ENCODE measurements around the gene DEPDC5.

The DEPDC5 gene

GRCh38 chr22:31818481-31819392 is 64.9 kb downstream of the DEPDC5 start:
- DNase-seq = peak; percentile 2

GRCh38 chr22:31820655-31821054 is 66.8 kb downstream of the DEPDC5 start:
- no peak for DNase-seq

- DNase-seq = no peak
These were observed 67.8 kb downstream of the DEPDC5 start for GRCh38 chr22:31821572-31821971.

DNA sequence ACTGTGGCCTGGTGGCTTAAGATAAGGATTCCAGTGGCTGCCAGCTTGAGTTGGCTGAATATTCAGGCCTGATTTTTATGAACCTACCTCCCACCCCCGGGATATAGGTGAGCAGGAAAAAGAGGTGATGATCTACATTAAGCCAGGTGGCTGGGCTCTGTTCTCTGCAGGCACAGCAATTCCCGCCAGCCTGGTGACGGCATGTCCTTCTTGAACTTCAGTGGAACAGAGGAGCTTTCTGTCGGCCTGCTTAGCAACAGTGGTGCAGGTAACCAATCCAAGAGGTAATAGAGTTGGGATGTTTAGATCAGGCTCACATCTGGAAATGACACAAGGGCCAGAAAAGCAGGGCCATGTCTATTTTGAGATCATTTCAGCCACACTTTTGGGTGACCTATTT is 68.7 kb downstream of the DEPDC5 start:
- no peak for DNase-seq

DNA sequence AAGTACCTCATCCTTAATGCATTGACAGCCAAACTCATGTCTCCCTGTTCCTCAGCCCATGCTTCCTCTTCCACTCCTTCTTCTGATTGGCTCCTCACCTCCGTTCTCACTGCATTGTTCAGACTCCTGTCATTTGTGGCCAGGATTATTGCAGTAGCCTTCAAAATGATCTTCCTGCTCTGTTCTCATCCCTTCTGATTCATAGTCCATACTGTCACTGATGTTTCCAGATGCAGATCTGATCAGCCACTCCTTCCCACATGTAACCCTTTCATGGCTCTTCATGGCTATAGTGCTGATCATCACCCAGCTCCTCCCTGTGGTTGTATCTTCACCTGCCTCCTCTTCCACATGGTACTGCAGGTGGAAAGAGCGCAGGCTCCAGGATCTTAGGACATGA is 71.7 kb downstream of the DEPDC5 start:
- DNase-seq = no peak

DNA sequence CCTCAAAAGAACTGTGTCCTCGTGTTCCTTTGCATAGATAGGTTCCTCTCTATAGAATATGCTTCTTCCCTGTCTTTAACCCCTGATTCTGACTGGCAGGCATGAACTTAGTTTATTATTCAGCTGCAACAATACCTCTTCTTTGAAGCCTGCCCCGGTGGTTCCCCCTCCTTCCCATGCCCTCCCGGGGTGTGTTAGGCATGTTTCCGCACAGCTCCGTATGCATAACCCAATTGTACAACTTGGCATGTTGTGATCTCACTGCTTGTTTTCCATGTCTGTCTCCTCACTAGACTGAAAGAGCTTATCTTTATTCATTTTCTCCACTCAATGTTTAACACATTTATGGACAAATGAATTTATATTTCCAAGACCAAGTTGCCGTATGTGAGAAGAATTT is 72.6 kb downstream of the DEPDC5 start:
- DNase-seq = no peak

DNA sequence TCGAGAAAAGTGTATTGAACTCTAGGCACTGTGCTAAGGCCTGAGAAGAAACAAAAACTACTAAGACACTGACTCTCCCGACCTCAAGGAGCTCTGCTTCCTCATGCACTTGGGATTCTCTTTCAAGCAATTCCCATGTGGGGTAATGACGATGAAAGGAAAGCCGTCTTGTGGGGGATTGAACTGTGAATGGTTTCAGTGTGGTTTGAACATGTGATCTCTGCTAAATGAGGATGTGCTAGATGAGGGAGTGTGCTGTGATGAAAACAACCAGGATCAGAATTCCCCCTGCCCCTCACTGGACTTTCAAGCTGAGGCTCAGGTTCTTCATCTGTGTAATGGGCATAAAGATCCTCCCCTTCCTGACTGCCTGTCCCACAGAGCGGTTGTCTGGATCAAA is 74.9 kb downstream of the DEPDC5 start:
- DNase-seq = no peak

- peak; percentile 17 for DNase-seq
These were observed 75.7 kb downstream of the DEPDC5 start for GRCh38 chr22:31829505-31829904.

- DNase-seq = no peak
These were observed 76.9 kb downstream of the DEPDC5 start for GRCh38 chr22:31830721-31831070.

DNA sequence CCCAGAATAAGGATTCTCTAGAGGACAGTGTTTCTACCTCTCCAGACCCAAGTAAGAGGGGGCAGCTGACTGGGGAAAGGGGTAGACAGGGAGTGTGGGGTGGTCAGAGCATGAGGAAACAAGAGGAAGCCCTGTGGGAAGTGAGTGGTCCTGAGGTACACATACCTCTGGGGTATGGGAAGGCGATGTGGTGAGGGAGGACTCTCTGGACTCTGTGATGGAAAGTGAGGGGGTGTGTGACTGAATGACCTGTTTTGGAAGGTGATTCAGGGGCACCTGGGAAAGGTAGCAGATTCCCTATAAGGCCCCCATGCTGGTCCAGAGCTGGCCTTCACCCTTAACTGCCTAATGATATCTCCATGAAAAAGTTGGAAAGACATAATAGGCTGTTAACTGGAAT is 80.1 kb downstream of the DEPDC5 start:
- DNase-seq = no peak

- no peak for DNase-seq
These were observed 82.2 kb downstream of the DEPDC5 start for GRCh38 chr22:31836010-31836409.

DNA sequence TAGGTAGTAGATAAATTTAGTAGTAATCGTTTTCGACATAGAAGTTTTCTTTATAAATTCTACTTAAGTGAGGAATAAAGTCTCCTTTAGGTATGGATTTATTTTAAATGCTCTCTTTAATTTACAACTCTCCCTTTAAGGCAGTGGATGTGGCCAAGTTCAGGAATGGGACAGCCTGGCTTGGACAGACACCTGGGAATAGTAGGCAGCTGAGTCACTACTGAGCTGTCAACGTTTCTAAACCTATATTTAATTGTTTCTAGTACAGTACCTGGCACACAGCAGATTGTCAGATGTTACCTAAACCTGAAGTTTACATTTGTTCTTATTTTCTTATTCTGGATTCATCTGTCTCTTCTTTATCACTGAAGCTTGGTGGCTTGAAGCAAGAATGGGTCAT is 85.1 kb downstream of the DEPDC5 start:
- no peak for DNase-seq

- DNase-seq = no peak
These were observed 86.2 kb downstream of the DEPDC5 start for GRCh38 chr22:31839986-31840385.

DNA sequence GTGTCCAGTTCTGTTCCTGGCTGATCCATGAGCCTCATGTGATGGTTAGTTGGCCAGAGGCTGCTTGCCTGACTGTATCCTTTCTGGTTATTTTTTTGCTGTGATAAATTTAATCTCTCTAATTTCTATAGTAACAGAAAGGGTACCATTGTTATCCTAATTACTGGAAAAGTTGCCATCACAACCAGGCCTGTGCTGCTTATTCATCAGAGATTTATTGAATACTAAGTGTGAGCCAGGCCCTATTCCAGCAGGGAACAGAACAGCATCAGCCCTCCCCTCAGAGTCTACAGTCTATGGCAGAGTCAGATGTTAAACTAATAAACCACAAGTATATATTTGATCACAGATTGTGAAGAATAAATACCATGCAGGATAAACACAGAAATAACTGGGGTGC is 86.8 kb downstream of the DEPDC5 start:
- no peak for DNase-seq

GRCh38 chr22:31841078-31841827 is 87.4 kb downstream of the DEPDC5 start:
- DNase-seq = no peak

DNA sequence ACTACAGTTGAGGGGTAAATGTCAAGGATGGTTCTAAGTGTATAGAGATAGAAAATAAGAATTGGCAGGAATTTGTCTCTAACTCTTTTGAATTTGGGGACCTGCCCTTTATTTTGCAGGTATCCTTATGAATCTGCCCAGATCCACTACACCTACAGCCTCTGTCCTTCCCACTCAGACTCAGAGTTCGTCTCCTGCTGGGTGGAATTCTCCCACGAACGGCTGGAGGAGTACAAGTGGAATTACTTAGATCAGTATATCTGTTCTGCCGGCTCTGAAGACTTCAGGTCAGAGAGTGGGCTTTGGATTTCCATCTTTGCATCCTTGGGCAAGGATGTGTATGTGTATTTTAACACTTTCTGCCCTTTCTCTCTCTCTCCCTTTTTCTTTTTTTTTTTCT is 89.7 kb downstream of the DEPDC5 start:
- DNase-seq = no peak

- no peak for DNase-seq
These were observed 91.1 kb downstream of the DEPDC5 start for GRCh38 chr22:31844941-31845340.

GRCh38 chr22:31846161-31847115 is 92.6 kb downstream of the DEPDC5 start:
- DNase-seq = no peak

DNA sequence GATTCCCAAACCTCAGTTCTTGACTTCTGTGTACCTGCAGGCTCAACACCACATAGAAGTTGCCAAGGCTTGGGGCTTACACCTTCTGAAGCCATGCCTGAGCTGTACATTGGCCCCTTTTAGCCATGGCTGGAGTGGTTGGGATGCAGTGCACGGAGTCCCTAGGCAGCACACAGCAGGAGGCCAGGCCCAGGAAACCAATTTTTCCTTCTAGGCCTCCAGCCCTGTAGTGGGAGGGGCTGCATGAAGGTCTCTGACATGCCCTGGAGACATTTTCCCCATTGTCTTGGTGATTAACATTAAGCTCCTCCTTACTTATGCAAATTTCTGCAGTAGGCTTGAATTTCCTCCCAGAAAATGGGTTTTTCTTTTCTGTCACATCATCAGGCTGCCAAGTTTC is 94.6 kb downstream of the DEPDC5 start:
- DNase-seq = no peak

DNA sequence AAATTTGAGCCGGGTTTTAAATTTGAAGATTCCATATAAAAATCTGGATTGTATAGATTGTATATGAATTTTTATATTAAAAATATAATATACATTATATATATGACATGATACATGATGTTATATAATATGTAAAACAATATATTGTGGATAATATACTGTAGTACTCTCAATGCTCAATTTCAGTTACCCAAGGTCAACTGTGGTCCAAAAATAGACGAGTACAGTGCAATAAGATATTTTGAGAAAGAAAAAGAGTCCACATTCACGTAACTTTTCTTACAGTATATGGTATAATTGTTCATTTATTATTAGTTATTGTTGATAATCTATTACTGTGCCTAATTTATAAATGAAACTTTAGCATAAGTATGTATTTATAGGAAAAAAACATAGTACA is 96.3 kb downstream of the DEPDC5 start:
- DNase-seq = no peak

DNA sequence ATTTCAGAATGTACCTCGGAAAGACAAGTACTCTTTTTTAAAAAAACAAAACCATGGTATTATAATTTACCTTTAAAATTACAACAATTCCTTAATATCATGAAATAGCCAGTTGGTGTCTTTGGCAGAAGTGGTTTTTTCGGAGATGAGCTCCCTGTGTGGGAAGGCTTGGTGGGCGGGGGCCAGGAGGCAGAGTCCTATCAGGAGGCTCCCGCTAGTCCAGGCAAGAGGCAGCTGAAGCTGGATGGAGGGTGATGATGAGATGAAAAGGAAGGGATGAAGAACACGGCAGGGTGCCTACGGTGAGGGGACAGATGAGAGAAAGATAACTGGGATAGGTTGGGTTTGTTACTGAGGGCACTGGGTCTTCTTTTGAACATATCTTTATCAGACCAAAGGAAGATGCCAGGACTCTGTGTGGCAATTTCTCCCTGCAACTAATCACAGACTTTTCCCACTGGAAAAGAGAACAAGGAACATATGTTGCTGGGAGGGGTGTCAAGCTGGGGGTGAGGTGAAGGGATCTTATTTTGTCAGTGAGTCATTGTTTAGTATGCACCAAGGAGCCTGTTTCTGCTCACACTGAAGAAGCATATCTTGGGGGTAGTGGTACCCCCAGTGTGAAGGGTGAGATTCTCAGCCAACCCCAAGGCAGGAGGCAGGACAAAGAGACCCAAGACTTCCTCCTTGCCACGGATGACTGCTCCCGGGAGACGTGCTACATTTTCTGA is 99.0 kb downstream of the DEPDC5 start:
- no peak for DNase-seq

- no peak for DNase-seq
These were observed 100.1 kb downstream of the DEPDC5 start for GRCh38 chr22:31853736-31854495.
